HCT116 (cell line): Measurements from ENCODE around the gene SARS1.

ENCODE experiments used
- CTCF ChIP-seq, 3 experiments: fragments of 200-600 bp in 1 of 3; sonication (generic) in 1 of 3; IDR thresholded peaks in 2 of 3; conservative IDR thresholded peaks in 1 of 3; 2 replicates each; pipeline ENCODE4 v1.5.1; 2012 to 2017; ENCODE audit warnings: low read depth in 2 of 3, low read length in 2 of 3, antibody characterized with exemption in 1 of 3, borderline replicate concordance in 1 of 3, control low read depth in 1 of 3, mild to moderate bottlenecking in 1 of 3, mixed read lengths in 1 of 3, mixed run types in 1 of 3, moderate library complexity in 1 of 3; ENCODE audit not compliant: insufficient read depth in 1 of 3
- EZH2 ChIP-seq: fragments of 200-600 bp; sonication (generic); IDR thresholded peaks from 2 replicates; pipeline ENCODE4 v1.6.1; 2017; ENCODE audit warnings: antibody characterized with exemption, mixed run types
- JUND ChIP-seq: IDR thresholded peaks from 2 replicates; pipeline ENCODE4 v1.6.1; 2012
- MAX ChIP-seq: IDR thresholded peaks from 2 replicates; pipeline ENCODE4 v1.6.1; 2012
- RAD21 ChIP-seq: IDR thresholded peaks from 2 replicates; pipeline ENCODE4 v1.6.1; 2012; ENCODE audit warnings: low read depth, mild to moderate bottlenecking
- SIN3A ChIP-seq: IDR thresholded peaks from 2 replicates; pipeline ENCODE4 v1.6.1; 2012; ENCODE audit warnings: low read depth

GRCh38 chr1:109187127-109187526, 26.6 kb upstream of the SARS1 start:
- TF ChIP-seq CTCF (IDR thresholded peaks at IDR 0.05 in 2 of 3, conservative IDR thresholded peaks at IDR 0.05 in 1 of 3; ENCODE audit: borderline replicate concordance in 1 of 3, insufficient read depth in 1 of 3, low read depth in 2 of 3, low read length in 2 of 3) (no peak), RAD21 (no peak), JUND (no peak), MAX (no peak), SIN3A (no peak), EZH2 (no peak)
